Measurements from ENCODE around the gene CBLC.

CBLC gene

DNA sequence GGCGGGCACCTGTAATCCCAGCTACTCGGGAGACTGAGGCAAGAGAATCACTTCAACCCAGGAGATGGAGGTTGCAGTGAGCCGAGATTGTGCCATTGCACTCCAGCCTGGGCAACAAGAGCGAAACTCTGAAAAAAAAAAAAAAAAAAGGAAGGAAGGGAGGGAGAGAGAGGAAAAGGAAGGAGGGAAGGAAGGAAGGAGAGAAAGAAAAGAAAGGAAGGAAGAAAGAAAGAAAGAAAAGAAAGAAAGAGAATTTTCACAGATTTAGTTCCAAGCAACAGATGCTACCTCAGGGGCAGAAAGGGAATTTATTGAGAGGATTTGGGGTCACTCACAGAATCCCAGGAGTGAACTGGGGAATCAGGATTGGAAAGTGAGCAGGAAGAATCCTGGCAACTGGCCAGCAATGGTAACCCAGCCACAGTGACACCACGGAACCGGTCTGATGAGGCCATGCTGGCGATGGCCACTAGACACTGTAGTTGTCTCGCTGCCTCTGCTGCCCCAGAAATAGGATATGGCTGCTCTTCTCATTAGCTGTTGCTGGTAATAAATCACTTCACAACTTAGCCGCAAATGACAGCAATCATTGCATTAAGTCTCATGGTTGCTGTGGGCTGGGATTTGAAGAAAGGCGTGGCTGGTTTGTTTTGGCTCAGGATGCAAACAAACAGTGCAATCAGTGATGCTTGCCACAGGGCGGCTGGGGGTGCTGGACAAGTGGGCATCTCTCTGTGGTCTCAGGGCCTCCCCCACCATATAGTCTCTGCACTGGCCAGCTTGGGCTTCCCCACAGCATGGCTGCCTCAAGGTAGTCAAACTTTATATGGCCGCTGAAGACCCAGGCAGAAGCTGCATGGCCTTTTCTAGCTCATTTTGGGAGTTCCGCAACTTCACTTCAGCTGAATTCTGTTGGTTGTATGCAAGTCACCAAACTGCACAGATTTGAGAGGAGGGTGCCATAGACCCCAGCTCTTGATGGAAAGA lies 26.0 kb downstream of the CBLC start:
- DNase-seq = no peak

DNA sequence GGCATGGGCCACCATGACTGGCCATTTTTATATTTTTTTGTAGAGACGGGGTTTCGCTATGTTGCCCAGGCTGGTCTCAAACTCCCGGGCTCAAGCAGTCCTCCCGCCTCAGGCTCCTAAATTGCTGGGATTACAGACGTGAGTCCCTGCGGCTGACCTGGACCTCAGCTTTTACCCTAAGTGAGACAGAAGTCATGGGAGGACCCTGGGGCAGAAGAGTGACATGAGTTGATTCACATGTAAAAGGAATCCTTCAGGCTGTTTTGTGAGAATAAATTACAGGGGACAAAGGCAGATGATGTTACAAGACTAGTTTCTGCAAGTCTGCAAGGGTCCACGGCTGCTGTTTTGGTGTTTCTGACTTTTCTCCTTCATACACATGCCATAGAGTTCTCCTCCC lies 28.6 kb downstream of the CBLC start:
- no peak for DNase-seq

DNA sequence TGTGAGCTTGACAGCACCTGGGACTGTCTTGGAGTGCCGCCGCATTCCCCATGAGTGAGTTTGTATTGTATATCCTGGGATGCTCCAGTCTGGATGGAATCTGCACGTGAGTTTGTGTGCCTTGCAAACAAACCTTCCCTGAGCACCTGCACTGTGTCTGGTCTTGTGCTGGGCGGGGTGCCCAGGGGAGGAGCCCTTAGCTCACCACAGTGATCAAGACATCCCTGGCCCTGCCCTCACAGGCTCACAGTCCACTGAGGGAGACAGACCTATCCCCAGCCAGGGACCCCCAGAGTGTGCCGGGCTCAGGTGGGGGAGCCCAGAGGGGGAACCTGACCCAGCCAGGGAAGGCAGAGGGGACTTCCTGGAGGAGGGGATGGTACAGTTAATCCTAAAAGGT lies 29.5 kb downstream of the CBLC start:
- DNase-seq = no peak

DNA sequence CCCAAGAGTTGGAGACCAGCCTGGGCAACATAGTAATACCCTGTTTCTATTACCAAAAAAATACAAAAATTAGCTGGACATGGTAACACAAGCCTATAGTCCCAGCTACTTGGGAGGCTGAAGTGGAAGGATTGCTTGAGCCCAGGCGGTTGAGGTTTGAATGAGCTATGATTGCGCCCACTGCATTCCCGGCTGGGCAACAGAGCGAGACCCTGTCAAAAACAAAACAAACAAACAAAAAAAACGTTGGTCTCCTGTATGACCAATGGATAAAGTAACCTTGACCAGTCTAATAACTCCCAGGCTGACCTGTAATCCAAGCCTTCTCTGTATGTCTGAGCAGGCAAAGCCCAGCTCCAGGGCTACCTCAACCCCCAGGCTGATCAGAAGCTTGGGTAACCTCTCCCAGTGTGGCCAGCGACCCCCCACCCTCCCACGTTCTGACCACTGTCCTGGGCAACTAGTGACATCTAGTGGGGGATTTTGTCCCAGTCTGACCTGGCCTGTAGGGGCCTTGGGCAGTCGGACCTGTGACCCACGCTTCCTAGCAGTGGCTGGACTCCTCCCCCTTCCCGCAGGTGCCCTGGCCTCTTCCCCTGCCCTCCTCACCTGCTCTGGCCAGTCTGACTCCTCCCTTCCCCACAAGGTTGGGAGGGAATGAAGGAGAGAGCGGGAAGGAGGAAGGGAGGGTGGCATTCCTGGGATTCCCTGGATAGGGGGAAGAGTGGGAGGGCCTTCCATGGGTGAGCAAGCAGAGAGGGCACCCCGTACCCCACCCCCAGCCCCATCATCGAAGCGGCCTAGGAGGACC lies 30.2 kb downstream of the CBLC start:
- DNase-seq = no peak

DNA sequence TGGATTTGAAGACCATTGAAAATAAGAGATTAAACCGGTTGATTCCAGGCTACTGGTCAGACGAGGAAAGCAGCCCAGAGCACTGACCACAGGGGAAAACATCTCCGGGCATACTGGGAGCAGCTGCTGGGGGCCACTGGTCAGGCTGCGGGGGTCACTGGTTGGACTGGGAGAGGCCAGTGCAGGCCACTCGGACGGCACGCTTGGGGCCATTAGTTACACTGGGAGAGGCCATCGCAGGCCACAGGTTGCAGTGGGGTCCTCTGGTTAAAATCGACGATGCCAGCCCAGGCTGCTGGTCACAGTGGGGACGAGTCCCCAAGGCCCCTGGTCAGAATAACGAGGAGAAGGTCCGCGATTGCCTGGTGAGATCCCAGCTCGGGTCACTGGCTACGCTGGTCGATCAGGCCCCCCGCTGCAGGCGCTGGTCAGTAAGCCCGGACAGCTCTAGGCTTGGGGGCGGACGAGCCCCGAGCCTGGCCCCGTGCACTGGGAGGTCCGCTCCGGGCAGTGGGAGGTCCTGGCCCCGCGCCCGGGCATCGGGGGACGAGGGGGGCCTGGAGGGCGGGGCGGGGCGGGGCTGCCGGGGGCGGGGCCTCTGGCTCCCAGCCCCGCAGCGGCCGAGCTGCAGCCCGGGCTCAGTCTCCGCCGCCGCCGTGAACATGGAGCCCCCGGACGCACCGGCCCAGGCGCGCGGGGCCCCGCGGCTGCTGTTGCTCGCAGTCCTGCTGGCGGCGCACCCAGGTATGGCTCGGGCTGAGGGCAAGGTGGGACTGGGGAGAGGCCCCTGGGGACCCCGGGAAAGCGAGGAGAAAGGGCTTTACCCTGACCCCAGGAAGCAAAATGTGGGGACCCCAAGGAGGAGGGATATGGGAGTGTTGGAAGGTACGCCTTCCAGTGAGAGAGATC lies 31.0 kb downstream of the CBLC start, which contains the start of gene BCAM:
TSS of gene BCAM (plus strand) at position 641 of the 909 bp plus-strand sequence. CDS start at position 663, 22 bp downstream.
- no peak for DNase-seq

- no peak for DNase-seq
Observed at GRCh38 chr19:44809577-44810233, 32.0 kb downstream of the CBLC start.

DNA sequence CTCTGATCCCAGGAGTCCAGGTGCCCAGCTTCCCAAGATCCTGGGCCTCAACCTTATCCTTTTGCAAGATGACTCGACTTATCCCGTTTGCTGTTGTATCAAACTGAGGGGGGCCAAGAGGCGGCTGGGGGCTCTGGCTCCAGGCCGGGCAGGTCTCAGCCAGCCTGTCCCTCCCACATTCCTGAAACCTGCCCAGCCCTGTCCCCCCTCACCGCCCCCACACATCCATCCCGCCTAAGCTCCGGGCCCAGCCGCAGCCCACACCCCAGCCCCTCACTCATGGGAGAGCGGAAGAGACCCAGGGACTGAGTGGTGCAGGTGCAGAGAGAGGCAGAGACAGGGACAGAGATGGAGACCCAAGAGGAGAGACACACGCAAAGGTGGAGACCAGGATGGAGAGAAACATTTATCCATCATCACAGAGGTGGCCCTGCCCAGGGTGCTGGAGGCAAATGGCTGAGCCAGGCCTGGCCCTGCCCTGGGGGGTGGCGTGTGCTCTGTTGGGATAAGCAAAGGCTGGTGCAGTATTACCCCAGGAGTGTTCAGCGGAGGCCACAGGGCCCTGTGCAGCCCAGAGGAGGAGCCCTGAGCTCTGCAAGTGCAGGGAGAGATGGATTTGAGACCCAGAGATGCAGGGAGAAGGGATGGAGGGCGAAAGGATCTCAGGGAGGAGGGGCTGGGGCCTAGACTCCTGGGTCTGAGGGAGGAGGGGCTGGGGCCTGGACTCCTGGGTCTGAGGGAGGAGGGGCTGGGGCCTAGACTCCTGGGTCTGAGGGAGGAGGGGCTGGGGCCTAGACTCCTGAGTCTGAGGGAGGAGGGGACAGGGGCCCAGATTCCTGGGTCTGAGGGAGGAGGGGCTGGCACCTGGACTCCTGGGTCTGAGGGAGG lies 32.8 kb downstream of the CBLC start:
- no peak for DNase-seq

GRCh38 chr19:44811122-44811419 lies 33.4 kb downstream of the CBLC start:
- no peak for DNase-seq

DNA sequence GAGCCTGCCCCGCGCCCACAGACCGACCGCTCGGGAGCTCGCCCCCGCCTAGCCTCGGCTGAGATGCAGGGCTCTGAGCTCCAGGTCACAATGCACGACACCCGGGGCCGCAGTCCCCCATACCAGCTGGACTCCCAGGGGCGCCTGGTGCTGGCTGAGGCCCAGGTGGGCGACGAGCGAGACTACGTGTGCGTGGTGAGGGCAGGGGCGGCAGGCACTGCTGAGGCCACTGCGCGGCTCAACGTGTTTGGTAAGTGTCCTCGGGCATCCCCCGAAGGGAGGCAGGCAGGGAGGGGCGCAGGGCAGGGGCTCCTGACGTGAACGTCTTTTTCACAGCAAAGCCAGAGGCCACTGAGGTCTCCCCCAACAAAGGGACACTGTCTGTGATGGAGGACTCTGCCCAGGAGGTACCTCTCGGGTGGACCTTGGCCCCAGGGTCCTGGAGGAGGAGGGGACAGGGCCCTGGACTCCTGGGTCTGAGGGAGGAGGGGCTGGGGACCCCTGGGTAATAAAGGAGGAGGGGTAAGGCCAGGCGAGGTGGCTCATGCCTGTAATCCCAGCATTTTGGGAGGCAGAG lies 34.5 kb downstream of the CBLC start:
- DNase-seq = no peak

DNA sequence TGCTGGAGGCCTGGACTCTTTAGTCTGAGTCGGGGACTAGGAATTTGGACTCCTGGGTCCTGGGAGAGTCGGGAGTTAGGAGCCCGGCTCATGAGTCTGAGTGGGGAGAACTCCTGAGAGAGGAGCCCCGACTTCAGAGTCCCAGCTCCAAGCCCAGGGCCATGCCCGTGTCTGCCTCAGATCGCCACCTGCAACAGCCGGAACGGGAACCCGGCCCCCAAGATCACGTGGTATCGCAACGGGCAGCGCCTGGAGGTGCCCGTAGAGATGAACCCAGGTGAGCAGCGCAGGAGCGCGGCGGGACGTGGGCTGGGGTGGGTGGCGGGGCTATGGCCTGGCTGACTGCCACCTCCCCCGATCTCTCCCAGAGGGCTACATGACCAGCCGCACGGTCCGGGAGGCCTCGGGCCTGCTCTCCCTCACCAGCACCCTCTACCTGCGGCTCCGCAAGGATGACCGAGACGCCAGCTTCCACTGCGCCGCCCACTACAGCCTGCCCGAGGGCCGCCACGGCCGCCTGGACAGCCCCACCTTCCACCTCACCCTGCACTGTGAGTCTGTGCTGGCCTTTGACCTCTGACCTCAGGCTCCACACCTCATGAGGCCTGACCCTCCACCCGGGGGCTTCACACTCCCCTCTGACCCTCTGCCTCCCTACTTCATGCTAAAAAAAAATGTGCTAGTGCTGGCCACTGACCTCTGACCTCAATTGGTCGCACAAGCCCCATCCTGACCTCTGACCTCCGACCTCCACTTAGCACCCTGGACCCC lies 35.6 kb downstream of the CBLC start:
- no peak for DNase-seq

GRCh38 chr19:44813841-44814470 lies 36.3 kb downstream of the CBLC start:
- no peak for DNase-seq

- no peak for DNase-seq
Observed at GRCh38 chr19:44814517-44814916, 36.8 kb downstream of the CBLC start.

DNA sequence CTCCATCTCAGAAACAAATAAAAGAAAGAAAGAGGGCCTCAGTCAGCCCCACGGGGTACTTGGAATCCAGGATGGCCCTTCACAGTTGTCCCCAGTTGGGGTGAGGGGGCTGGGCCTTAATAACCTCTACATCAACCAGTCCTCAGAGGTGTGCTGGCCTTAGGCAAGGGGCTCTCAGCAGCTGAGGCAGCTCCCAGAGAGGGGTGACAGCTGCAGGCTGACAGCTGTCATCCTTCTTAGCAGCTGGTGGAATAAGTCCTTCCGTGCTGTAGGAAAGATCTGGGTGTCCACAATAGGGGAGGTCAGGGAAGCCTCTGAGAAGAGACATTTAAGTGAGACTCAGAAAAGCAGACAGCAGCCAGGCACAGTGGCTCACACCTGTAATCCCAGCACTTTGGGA lies 38.6 kb downstream of the CBLC start:
- DNase-seq = no peak

GRCh38 chr19:44817725-44818465 lies 40.2 kb downstream of the CBLC start:
- DNase-seq = no peak

GRCh38 chr19:44818466-44819031 lies 40.9 kb downstream of the CBLC start:
- no peak for DNase-seq

GRCh38 chr19:44819246-44819832 lies 41.6 kb downstream of the CBLC start:
- no peak for DNase-seq

DNA sequence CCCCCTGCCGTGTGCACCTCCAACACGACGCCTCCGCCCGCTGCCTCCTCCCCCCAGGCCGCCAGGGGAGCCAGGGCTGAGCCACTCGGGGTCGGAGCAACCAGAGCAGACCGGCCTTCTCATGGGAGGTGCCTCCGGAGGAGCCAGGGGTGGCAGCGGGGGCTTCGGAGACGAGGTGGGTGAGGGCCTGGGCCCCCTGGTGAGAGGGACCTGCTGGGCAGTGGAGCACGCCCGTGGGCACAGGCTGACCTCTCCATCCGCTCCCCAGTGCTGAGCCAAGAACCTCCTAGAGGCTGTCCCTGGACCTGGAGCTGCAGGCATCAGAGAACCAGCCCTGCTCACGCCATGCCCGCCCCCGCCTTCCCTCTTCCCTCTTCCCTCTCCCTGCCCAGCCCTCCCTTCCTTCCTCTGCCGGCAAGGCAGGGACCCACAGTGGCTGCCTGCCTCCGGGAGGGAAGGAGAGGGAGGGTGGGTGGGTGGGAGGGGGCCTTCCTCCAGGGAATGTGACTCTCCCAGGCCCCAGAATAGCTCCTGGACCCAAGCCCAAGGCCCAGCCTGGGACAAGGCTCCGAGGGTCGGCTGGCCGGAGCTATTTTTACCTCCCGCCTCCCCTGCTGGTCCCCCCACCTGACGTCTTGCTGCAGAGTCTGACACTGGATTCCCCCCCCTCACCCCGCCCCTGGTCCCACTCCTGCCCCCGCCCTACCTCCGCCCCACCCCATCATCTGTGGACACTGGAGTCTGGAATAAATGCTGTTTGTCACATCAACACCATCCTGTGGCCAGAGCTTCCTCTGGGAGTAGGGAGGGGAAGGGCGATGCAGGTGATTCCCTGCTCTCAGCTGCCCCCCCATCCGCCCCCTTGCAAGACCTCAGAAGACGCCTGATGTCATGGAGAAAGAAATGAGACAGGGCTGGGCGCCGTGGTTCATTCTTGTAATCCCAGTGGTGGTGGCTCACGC lies 43.2 kb downstream of the CBLC start:
- no peak for DNase-seq

Data from NCI-H1417 treated with DMSO at 0.1 percent for 48 hours (cell line).